Measurements from ENCODE around the gene CAMK2B.
"Not testable (repeated sequence)": the region's sequence is repeated elsewhere in the genome, so short reads cannot be mapped to it uniquely, and the experiment has no call there.

The CAMK2B gene

GRCh38 chr7:44189993-44190872 lies 135.2 kb downstream of the CAMK2B start:
- no peak for DNase-seq (ENCODE audit: low spot score)

DNA sequence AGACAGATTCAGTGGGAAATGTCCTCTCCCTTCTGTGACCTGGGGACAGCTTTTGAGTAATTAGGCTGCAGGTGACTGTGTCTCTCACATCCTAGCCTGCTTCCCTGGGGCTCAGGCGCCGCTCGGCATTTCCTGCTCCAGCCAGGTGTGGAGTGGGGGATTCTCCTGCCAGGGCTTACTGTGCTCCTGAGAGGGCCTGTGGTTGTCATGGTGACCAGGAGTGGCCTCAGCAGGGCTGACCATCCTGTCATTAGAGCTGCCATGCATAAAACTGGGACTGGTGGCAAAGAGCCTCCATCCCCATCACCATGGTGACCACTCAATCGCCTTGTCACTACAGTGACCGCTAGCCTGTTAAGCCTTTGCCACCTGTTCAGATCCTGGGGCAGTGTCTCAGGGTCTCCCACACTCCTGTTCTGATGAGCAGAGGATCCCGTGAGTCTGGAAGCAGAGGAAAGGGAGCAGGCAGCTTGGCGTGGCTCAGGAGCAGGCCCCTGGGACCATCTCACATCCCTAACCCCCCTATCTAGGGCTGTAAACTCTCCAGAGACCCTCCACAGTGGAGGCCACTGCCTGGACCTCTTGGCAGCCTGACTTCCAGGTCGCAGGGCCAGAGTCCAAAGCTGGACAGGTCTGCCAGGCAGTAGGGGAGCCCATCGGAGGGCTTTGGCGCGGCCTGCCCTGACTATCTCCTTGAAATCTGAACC lies 136.0 kb downstream of the CAMK2B start, which contains the start of gene GCK:
Gene GCK (minus strand): TSS at position 154 of the 707 bp plus-strand sequence. CDS start 486 bp downstream, outside the sequence.
- no peak for DNase-seq (ENCODE audit: low spot score)

DNA sequence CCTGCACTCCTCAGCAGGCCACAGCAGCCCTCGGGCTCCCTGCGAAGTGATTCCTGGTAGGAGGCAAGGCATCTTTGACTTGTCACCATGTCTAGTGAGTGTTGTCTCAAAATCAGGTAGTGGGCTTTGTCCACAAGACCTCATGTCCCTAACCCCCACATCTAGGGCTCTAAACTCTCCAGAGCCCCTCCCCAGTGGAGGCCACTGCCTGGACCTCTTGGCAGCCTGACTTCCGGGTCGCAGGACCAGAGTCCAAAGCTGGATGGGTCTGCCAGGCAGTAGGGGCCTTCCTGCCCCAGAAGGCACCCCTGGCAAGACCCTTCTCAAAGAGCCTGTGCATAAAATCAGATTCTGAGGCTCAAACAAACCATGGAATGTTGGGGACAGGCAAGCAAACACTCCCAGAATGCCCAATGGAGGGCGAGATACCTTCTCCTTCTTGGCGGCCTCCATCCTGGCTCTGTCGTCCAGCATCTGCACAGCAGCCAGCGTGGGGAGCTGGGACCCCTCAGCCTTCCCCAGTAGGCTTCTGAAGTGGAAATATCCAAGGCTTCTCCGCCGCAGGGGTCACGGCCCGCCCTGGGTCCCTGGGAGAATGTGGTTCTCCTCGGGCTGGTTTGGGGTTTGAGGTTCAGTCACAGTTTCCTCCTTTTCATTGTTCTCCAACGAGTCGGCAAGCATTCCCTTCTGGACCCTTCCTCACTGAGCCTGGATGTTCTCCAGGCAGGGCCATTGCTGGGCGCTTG lies 136.7 kb downstream of the CAMK2B start:
- DNase-seq (ENCODE audit: low spot score), result no peak

DNA sequence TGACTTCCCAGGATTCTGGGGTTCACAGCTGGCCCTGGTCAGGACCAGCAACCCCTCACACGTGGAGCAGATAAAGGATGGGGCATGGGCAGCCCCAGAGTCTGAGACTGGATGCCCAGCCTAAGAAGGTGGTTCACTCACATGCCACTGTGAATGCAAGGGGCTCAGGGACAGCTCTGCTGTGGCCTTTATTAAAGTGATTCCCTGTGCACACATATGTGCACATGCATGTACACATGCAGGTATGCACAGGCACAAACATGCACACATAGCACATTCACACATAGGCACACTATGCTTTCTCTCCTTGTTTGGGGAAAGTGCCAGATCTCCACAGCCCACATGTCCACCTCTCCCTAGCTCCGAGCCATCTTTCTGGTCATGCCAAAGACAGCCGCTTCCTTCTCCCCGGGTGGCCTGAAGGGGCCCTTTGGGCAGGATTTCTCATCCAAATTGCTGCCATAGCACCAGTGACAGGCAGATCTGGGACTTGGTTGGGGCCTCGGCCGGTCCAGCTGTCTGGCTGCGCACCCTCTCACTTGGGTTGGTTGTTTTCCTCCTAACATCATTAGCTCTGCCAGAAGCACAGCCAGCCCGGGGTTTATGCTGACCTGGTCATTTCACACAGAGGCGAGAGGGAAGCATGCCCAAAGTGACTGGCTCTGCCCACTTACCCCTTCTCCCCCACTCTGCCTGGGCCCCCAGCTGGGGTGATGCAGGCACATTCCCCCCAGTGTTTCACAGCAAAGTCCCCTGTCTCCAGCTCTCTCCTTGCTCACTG lies 137.6 kb downstream of the CAMK2B start:
- no peak for DNase-seq (ENCODE audit: low spot score)

DNA sequence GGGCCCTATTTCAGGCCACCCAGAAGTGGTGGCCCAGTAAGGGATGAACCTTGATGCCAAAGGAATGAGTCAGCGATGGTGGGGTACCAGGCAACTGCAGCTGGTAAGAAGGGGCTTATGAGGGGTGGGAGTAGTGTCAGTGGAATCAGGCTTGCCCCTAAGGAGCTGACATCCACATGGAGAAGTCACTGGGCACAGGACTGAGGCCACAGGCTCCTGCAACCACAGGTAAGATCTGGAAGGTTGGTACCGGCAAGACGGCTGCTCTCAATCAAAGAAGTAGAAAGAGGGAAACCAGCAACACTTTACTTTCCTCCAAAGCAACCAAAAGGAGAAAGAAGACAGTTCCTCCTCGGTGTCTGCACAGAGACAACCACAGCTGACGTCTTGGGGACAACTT lies 138.7 kb downstream of the CAMK2B start:
- DNase-seq (ENCODE audit: low spot score), result no peak

- DNase-seq (ENCODE audit: low spot score), result no peak
These were observed 139.7 kb downstream of the CAMK2B start for GRCh38 chr7:44185729-44186128.

GRCh38 chr7:44184873-44185446 lies 140.4 kb downstream of the CAMK2B start:
- no peak for DNase-seq (ENCODE audit: low spot score)

GRCh38 chr7:44184206-44184872 lies 141.1 kb downstream of the CAMK2B start:
- no peak for DNase-seq (ENCODE audit: low spot score)

- no peak for DNase-seq (ENCODE audit: low spot score)
These were observed 142.0 kb downstream of the CAMK2B start for GRCh38 chr7:44183386-44183785.

- no peak for DNase-seq (ENCODE audit: low spot score)
These were observed 142.6 kb downstream of the CAMK2B start for GRCh38 chr7:44182827-44183226.

GRCh38 chr7:44180631-44181030 lies 144.8 kb downstream of the CAMK2B start:
- DNase-seq (ENCODE audit: low spot score), result no peak

DNA sequence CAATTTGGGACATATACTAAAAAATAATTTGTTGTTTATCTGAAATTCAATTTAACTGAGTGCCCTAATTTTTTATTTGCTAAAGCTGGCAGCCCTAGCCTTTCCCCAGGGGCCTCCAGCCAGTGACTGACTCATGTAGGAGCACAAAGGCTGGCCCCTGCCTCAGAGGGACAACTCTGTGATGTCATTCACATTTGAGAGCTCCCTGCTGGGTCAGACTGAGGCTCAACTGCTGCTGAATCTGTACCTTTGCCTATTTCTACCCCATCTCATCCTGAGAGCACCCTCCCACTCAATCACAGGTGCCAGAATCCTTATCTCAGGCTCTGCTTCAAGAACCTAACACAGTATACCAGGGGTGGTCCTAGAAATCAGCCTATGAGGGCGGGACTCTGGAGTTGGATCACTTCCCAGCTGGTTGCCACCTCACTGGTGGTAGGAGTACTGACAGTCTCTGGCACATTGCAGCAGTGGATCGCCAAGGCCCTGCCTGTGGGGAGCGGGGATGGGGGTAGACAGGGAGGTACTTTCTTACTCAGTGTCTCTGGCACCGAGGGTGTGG lies 147.7 kb downstream of the CAMK2B start:
- DNase-seq (ENCODE audit: low spot score), result no peak

DNA sequence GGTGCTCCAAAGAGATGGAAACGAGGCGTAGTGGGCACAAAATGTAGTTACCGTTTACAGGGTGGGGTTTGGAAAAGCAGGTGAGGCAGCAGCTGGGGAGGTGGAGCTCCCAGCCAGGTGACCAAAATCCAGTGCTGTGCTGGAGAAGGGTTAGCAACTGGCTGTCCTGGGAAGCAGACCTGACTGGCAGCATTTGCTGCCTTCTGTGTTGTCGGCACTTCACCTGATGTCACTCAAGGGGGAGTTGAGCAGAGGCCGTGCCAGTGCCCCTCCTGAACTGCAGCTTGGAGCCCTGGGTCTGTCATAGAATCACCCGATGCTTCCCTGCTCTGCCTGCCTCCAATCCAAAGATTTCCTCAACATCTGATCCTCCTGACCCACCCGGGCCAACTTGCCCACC lies 148.9 kb downstream of the CAMK2B start:
- no peak for DNase-seq (ENCODE audit: low spot score)

GRCh38 chr7:44175730-44176129 lies 149.7 kb downstream of the CAMK2B start:
- DNase-seq (ENCODE audit: low spot score), result no peak

GRCh38 chr7:44174694-44174948 lies 150.8 kb downstream of the CAMK2B start:
- DNase-seq (ENCODE audit: low spot score), result not testable (repeated sequence)

GRCh38 chr7:44173911-44174693 lies 151.3 kb downstream of the CAMK2B start:
- DNase-seq (ENCODE audit: low spot score), result no peak

- DNase-seq (ENCODE audit: low spot score), result no peak
These were observed 152.5 kb downstream of the CAMK2B start for GRCh38 chr7:44172803-44173424.

- no peak for DNase-seq (ENCODE audit: low spot score)
These were observed 153.0 kb downstream of the CAMK2B start for GRCh38 chr7:44172352-44172751.

DNA sequence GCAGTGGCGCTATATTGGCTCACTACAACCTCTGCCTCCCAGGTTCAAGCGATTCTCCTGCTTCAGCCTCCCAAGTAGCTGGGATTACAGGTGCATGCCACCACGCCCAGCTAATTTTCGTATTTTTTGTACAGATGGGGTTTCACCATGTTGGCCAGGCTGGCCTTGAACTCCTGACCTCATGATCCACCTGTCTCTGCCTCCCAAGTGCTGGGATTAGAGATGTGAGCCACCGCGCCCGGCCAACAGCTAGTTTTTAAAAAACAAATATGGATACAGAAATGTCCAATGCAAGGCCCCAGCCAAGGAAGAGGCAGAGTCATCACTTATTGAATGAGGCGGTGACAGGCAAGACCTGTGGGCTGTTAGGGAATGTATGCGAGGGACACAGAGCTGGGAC lies 153.5 kb downstream of the CAMK2B start:
- not testable (repeated sequence) for DNase-seq (ENCODE audit: low spot score)

Measured in CD4-positive, alpha-beta T cell treated with Interleukin-15 for 4 hours (primary cell).